Gastroesophageal sphincter (tissue), 3 donors: Measurements from ENCODE around the gene CCNB2.

ENCODE experiments used
- EP300 ChIP-seq: sonication (generic); formaldehyde crosslinking; IDR thresholded peaks from one replicate; pipeline ENCODE4 v1.6.1; 2017; ENCODE audit warnings: antibody characterized with exemption, mild to moderate bottlenecking
- POLR2AphosphoS5 ChIP-seq: sonication (generic); formaldehyde crosslinking; IDR thresholded peaks from one replicate; pipeline ENCODE4 v1.6.1; 2017; ENCODE audit warnings: antibody characterized with exemption
- TF ChIP-seq, protein P1 (sequence below), 4 experiments: fragments of 200-600 bp in 2 of 4; fragments of 450-650 bp in 2 of 4; sonication (generic) in 1 of 4; IDR thresholded peaks; one replicate each; pipeline ENCODE4 v1.5.1; 2017 to 2019; ENCODE audit warnings: antibody characterized with exemption in 4 of 4, mild to moderate bottlenecking in 2 of 4, moderate library complexity in 2 of 4

DNA sequence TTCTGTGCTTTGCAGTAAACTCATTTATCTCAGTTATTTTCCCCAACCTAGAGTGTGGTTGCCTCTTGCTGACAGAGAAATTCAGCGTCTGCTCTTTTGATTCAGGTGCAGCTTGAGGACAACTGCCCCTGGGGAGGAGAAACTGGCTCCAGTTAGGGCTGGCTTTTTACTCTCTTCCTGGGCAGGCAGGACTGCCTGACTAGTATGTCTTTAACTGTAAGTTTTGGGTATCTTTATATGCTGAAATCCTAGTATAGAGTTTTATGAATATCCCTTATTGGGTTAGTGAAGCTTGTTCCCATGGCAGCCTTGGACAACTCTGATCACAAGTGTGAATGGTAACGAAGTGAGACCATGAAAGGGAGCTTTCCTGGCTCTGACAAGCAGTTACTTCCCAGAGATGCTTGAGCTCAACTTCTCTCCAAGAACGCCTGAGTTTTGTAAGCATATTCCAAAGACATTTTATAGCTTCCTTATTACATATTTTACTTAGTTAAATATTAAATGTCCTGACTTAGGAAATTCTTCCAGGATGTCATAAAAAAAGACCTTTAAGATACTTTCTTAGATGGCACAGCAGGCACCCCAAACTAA lies 27.1 kb downstream of the CCNB2 start:
- no peak for TF ChIP-seq POLR2AphosphoS5
- no peak for TF ChIP-seq EP300
- TF ChIP-seq, protein P1, sequence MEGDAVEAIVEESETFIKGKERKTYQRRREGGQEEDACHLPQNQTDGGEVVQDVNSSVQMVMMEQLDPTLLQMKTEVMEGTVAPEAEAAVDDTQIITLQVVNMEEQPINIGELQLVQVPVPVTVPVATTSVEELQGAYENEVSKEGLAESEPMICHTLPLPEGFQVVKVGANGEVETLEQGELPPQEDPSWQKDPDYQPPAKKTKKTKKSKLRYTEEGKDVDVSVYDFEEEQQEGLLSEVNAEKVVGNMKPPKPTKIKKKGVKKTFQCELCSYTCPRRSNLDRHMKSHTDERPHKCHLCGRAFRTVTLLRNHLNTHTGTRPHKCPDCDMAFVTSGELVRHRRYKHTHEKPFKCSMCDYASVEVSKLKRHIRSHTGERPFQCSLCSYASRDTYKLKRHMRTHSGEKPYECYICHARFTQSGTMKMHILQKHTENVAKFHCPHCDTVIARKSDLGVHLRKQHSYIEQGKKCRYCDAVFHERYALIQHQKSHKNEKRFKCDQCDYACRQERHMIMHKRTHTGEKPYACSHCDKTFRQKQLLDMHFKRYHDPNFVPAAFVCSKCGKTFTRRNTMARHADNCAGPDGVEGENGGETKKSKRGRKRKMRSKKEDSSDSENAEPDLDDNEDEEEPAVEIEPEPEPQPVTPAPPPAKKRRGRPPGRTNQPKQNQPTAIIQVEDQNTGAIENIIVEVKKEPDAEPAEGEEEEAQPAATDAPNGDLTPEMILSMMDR (IDR thresholded peaks at IDR 0.05), result no peak
